Measurements from ENCODE around the gene NOX5. TPM values are rescaled to one million over a fixed set of nuclear protein-coding genes. Genes with fewer than 3 reads are reported as not detected.

The NOX5 gene
- total RNA-seq, 1 donor from 2014 or later = 0.06 TPM

DNA sequence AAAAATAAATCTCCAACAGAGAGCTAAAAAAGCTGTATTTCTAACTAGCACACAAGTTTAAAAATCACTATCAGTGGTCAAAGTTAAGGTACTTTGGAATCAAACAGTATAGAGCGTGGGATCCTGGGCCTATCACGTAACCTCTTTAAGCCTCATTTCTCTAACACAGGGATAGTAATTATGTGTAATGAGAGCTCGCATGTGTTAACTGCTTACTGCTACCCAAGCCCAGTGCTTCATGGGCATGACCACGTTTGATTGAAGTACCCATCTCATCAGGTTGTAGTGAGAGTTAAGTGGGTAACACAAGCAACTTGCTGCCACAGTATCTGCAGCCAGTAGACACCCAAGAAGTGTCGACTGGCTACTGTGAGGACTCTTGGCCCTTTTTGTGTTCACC, 28.2 kb upstream of the NOX5 start:
- no peak for DNase-seq (ENCODE audit: low read depth)
- TF ChIP-seq, protein P1, sequence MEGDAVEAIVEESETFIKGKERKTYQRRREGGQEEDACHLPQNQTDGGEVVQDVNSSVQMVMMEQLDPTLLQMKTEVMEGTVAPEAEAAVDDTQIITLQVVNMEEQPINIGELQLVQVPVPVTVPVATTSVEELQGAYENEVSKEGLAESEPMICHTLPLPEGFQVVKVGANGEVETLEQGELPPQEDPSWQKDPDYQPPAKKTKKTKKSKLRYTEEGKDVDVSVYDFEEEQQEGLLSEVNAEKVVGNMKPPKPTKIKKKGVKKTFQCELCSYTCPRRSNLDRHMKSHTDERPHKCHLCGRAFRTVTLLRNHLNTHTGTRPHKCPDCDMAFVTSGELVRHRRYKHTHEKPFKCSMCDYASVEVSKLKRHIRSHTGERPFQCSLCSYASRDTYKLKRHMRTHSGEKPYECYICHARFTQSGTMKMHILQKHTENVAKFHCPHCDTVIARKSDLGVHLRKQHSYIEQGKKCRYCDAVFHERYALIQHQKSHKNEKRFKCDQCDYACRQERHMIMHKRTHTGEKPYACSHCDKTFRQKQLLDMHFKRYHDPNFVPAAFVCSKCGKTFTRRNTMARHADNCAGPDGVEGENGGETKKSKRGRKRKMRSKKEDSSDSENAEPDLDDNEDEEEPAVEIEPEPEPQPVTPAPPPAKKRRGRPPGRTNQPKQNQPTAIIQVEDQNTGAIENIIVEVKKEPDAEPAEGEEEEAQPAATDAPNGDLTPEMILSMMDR (conservative IDR thresholded peaks at IDR 0.05; ENCODE audit: low read depth, low read length) = no peak

GRCh38 chr15:68987120-68987519, 27.4 kb upstream of the NOX5 start:
- H3K4me3 ChIP-seq (ENCODE audit: low read depth, low read length) = no peak overlapping the region
- TF ChIP-seq, protein P1 (conservative IDR thresholded peaks at IDR 0.05; ENCODE audit: low read depth, low read length) = no peak

More for the DNA sequence above, 28.2 kb upstream of the NOX5 start:
- no peak overlapping the region for H3K4me3 ChIP-seq (ENCODE audit: low read depth, low read length)

GRCh38 chr15:68987676-68988075, 26.8 kb upstream of the NOX5 start:
- TF ChIP-seq, protein P1 (conservative IDR thresholded peaks at IDR 0.05; ENCODE audit: low read depth, low read length) = no peak
- DNase-seq (ENCODE audit: low read depth) = no peak
- H3K4me3 ChIP-seq (ENCODE audit: low read depth, low read length) = no peak overlapping the region

More at GRCh38 chr15:68987120-68987519, 27.4 kb upstream of the NOX5 start:
- no peak for DNase-seq (ENCODE audit: low read depth)

DNA sequence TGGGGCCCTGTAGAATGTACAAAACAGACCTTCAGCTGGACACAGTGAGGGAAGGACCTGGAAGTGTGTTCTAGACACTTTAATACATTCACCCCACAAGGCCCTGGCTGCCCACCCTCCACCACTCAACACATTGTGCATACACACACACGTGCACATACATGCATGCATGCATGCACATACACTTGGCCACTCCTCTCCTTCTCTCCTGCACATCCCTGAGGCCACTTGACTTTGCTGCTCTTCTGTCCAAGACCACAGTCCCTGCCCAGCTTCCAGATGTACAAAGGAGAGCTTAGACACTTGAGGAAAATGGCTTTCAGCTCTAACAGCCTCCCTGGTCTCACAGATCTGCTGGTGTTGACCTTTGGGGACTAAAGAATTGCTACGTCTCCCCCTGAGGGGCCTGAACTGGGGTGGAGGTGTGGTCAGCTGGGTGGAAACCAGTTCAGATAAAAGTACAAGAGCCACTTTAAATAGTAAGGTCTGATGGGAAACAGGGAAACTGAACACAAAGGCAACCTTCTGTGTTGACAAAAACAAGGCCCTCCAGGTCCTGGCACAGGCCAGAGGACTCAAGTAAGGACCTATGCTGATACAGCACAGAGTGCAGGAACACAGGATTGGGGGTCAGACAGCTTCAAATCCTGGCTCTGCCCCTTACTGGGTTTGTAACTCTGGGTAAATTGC, 24.8 kb upstream of the NOX5 start:
- DNase-seq (ENCODE audit: low read depth) = no peak
- no peak overlapping the region for H3K4me3 ChIP-seq (ENCODE audit: low read depth, low read length)
- TF ChIP-seq, protein P1 (conservative IDR thresholded peaks at IDR 0.05; ENCODE audit: low read depth, low read length) = no peak

GRCh38 chr15:68990231-68990991, 24.1 kb upstream of the NOX5 start:
- DNase-seq (ENCODE audit: low read depth) = no peak
- TF ChIP-seq, protein P1 (conservative IDR thresholded peaks at IDR 0.05; ENCODE audit: low read depth, low read length) = no peak
- H3K4me3 ChIP-seq (ENCODE audit: low read depth, low read length) = no peak overlapping the region

DNA sequence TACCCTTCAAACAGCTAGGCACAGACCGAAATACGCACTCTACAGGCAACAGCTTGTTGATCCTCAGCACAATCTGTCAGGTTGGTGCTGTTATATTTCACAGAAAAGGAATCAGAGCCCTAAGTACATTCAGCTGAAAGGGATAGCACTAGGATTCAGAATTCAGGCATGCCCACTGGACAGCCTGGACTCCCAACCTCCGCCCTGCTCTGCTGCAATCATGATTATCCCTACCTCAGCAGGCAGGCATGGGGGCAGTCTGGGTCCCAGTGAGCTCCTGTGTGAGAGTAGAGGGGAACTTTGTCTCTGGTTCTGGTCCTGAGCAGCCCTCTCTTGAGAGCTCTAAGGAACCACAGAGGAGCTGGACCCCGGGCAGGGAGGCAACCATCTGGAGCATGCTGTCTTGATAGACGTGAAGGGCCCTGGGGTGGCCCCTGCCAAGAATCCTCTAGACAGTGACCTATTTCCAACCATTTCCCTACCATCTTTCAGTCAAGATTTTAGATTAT, 23.4 kb upstream of the NOX5 start:
- DNase-seq (ENCODE audit: low read depth) = no peak
- TF ChIP-seq, protein P1 (conservative IDR thresholded peaks at IDR 0.05; ENCODE audit: low read depth, low read length) = no peak
- H3K4me3 ChIP-seq (ENCODE audit: low read depth, low read length) = no peak overlapping the region
